GM18870 (cell line): Measurements from ENCODE around the gene MTMR3.
"Not testable (repeated sequence)": the region's sequence is repeated elsewhere in the genome, so short reads cannot be mapped to it uniquely, and the experiment has no call there.

ENCODE experiments used
- ATAC-seq: cut with Tn5 transposase; IDR thresholded peaks from one replicate; pipeline ENCODE4 v1.9.1; 2021; ENCODE audit warnings: moderate library complexity; ENCODE audit not compliant: unreplicated experiment

MTMR3 gene

GRCh38 chr22:29883045-29883774 lies at the start of gene MTMR3:
Gene MTMR3, plus strand, starts transcription at chr22:29883174. Its CDS starts 87,886 bp downstream, at chr22:29971060.
- ATAC-seq, result peak; percentile 49

- no peak for ATAC-seq
Observed at GRCh38 chr22:29833392-29833965, 49.5 kb upstream of the MTMR3 start.

- no peak for ATAC-seq
Observed at GRCh38 chr22:29834046-29834445, 48.9 kb upstream of the MTMR3 start.

- ATAC-seq, result not testable (repeated sequence)
Observed at GRCh38 chr22:29836791-29837370, 46.1 kb upstream of the MTMR3 start.

GRCh38 chr22:29837741-29838598 lies 45.0 kb upstream of the MTMR3 start, which contains the start of gene ASCC2:
Gene ASCC2, minus strand, starts transcription at chr22:29838274. Its CDS starts 5,949 bp downstream, at chr22:29832325.
- peak; percentile 75 for ATAC-seq

DNA sequence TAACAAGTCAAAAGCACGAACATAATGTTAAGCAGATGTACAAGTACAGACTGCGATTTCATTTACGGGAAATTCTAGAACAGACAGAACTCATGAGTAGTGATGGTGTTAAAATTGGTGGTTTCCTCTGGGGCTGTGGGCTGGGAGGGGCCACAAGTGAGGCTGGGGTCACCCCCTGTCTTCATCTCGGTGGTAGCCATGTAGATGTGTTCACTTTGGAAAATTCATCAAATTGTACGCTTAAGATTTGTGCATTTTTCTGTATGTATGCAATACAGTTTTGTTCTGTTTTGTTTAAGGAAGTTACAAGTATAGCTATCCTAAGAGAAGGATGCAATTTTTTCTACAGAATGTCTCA lies 44.4 kb upstream of the MTMR3 start:
- ATAC-seq, result peak; percentile 3

- ATAC-seq, result no peak
Observed at GRCh38 chr22:29839039-29839438, 43.9 kb upstream of the MTMR3 start.

DNA sequence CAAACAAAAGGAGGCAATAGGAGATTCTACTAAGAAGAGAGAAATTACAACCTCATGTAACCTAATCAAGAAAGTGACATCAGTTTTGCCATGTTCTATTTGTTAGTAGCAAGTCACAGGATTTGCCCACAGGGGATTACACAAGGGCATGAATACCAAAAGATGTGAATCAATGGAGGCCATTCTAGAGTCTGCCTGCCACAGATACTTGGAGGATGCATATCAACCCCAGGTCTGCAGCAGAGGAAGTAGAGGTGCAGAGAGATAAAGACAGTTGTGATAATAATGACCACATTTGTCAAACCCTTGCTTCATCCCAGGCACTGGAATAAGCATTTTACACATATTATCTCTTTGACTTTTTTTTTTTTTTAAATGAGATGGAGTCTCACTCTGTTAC lies 42.5 kb upstream of the MTMR3 start:
- ATAC-seq, result no peak

GRCh38 chr22:29842172-29842571 lies 40.8 kb upstream of the MTMR3 start:
- no peak for ATAC-seq

GRCh38 chr22:29842740-29843139 lies 40.2 kb upstream of the MTMR3 start:
- ATAC-seq, result no peak

DNA sequence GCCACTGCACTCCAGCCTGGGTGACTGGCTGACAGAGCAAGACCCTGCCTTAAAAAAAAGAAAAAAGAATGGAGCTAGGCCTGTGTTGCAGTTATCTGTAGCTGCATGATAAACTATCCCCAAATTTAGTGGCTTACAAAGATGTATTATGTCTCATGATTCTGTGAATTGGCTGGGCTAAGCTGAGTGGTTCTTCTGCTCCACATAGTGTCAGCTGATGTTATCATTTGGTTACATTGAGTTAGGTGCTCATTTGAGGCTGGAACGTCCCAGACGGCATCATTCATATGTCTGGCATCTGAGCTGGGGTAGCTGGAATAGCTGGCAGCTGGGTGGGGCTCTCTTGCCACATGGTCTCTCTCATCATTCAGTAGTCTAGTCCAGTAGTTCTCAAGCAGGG lies 36.7 kb upstream of the MTMR3 start:
- no peak for ATAC-seq

GRCh38 chr22:29848111-29848510 lies 34.9 kb upstream of the MTMR3 start:
- ATAC-seq, result no peak

GRCh38 chr22:29854432-29854831 lies 28.5 kb upstream of the MTMR3 start:
- no peak for ATAC-seq

GRCh38 chr22:29855611-29856181 lies 27.3 kb upstream of the MTMR3 start:
- no peak for ATAC-seq

DNA sequence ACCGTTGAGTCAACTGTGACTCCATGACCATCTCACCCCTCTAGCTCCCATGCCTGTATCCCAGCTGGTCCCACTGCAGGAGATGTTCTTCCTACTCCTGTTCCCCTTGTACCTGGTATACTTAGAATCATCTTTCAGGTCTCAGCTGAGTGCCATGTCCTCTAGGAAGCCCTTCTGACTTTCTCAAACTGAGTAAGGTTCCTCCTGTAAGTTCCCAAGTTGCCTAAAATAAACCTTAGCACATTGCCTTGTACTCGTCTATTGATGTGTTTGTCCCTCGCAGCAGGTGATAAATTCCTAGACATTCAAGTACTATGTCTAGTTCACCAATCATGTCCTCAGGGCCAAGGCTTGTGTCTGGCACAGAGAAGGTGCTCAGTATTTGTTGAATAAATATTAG lies 26.5 kb upstream of the MTMR3 start:
- ATAC-seq, result no peak

DNA sequence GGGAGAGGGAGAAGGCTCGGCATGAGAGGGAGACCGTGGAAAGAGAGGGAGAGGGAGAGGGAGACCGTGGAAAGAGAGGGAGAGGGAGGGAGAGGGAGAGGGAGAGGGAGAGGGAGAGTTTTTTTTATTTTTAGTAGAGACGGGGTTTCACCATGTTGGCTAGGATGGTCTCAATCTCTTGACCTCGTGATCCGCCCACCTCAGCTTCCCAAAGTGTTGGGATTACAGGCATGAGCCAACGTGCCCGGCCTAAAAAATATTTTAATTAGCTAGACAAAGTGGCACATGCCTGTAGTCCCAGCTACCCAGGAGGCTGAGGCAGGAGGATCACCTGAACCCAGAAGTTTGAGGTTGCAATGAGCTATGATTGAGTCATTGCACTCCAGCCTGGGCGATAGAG lies 23.9 kb upstream of the MTMR3 start:
- not testable (repeated sequence) for ATAC-seq

DNA sequence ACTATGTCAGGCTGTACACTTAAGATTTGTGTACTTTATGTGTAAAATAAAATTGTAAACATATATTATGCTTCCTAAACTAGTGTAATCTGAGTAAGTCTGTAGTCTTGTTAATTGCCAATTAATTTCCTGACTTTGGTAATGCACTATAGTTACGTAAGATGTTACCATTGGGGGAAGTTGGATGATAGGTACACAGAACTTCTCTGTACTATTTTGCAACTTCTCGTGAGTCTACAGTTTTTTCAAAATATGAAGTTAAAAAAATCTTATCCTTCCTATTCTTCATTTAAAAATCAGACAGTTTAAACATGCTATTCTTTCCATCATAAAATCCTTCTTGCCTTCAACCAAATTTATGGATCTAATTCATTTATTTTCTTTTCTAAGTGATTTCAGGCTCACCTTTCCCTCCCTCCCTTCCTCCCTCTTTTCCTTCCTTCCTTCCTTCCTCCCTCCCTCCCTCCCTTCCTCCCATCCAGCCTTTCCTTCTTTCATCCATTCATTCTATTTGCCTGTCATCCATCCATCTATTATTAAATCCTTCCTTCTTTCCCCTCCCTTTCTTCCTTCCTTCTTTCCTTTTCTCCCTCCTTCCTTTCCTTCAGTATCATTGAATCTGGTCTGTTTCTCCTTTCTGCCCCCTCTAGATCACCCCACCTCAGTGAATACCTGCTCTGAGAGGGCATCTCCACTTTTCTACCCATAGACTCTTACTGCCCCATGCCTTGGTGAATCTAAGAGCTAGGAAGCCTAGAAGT lies 22.8 kb upstream of the MTMR3 start:
- no peak for ATAC-seq

- no peak for ATAC-seq
Observed at GRCh38 chr22:29861672-29862297, 21.2 kb upstream of the MTMR3 start.

DNA sequence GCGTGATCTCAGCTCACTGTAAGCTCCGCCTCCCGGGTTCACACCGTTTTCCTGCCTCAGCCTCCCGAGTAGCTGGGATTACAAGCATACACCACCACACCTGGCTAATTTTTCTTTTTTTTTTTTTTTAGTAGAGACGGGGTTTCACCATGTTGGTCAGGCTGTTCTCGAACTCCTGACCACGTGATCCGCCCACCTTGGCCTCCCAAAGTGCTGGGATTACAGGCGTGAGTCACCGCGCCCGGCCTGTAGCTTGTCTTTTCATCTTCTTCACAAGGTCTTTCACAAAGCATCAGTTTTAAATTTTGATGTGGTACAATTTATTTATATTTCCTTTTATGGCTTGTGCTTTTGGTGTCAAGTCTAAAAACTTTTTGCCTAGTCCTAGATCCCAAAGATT lies 17.4 kb upstream of the MTMR3 start:
- not testable (repeated sequence) for ATAC-seq

DNA sequence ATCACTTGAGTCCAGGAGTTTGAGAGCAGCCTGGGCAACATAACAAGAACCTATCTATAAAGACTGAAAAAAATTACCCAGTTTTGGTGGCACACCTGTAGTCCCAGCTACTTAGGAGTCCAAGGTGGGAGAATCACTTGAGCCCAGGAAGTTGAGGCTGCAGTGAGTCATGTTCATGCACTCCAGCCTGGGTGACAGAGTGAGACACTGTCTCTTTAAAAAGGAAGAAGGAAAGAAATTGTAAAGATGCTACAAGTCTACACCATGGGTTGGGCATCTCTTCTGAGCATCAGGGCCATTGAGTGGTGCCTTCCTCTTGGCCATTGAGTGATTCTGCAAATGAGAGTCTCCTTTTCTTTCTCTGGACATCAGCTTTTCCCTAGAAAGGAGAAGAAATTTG lies 15.7 kb upstream of the MTMR3 start:
- ATAC-seq, result no peak
